Peyer's patch (tissue), 4 donors: ENCODE data around the gene PIK3R3. TPM values are rescaled to one million over a fixed set of nuclear protein-coding genes. Genes with fewer than 3 reads are reported as not detected.
"Not testable (repeated sequence)": the region's sequence is repeated elsewhere in the genome, so short reads cannot be mapped to it uniquely, and the experiment has no call there.

Source experiments
- DNase-seq, 3 donors: peaks; one replicate each; pipeline ENCODE4 v3.0.0-alpha.2; 2017 to 2019
- H3K27ac ChIP-seq, 4 donors: fragments of 200-600 bp; sonication (generic); one replicate each; pipeline ENCODE4 v1.5.1; 2016 to 2019
- H3K27me3 ChIP-seq, 2 donors: fragments of 200-600 bp; sonication (generic); one replicate each; pipeline ENCODE4 v1.5.1; 2019
- H3K36me3 ChIP-seq, 3 donors: fragments of 200-600 bp; sonication (generic); one replicate each; pipeline ENCODE4 v1.5.1; 2016 to 2019
- H3K4me1 ChIP-seq, 4 donors: fragments of 200-600 bp; sonication (generic); one replicate each; pipeline ENCODE4 v1.5.1; 2016 to 2019
- H3K4me3 ChIP-seq, 4 donors: fragments of 200-600 bp; sonication (generic); 1 replicate in 3 of 4; 2 replicates in 1 of 4; pipeline ENCODE4 v1.5.1; 2016 to 2019; ENCODE audit warnings: mild to moderate bottlenecking in 1 of 4
- H3K9me3 ChIP-seq, 4 donors: fragments of 200-600 bp; sonication (generic); one replicate each; pipeline ENCODE4 v1.5.1; 2016 to 2019; ENCODE audit warnings: mild to moderate bottlenecking in 1 of 4
- CTCF ChIP-seq, 6 experiments: fragments of 450-650 bp in 4 of 6; fragments of 200-600 bp in 2 of 6; sonication (generic) in 1 of 6; IDR thresholded peaks; one replicate each; pipeline ENCODE4 v1.5.1; 2017 to 2019; ENCODE audit warnings: antibody characterized with exemption in 6 of 6, mild to moderate bottlenecking in 3 of 6, moderate library complexity in 1 of 6
- POLR2A ChIP-seq, 2 donors: fragments of 450-650 bp; IDR thresholded peaks; one replicate each; pipeline ENCODE4 v1.5.1; 2017; ENCODE audit warnings: antibody characterized with exemption in 2 of 2, mild to moderate bottlenecking in 2 of 2, moderate library complexity in 2 of 2
- total RNA-seq, 4 donors: library from RNA; depleted of rRNA; stranded (reverse); fragments of >200 nt; gene quantifications; one replicate each; pipeline ENCODE4 v1.1.0, GENCODE V29; 2016

PIK3R3 gene
- total RNA-seq, 4 donors from 2014 or later = 2.8 to 12.4 (median 6.4) TPM

GRCh38 chr1:46099215-46099614, 33.2 kb downstream of the PIK3R3 start:
- H3K27ac ChIP-seq = no peak overlapping the region
- no peak for DNase-seq
- no peak overlapping the region for H3K4me3 ChIP-seq
- H3K36me3 ChIP-seq = no peaks in the 10 kb centered on the region
- no peaks in the 10 kb centered on the region for H3K4me1 ChIP-seq
- TF ChIP-seq POLR2A (IDR thresholded peaks at IDR 0.05) (no peak), CTCF (IDR thresholded peaks at IDR 0.05) (no peak)
- H3K27me3 ChIP-seq = no peaks in the 10 kb centered on the region
- H3K9me3 ChIP-seq = no peaks in the 10 kb centered on the region

DNA sequence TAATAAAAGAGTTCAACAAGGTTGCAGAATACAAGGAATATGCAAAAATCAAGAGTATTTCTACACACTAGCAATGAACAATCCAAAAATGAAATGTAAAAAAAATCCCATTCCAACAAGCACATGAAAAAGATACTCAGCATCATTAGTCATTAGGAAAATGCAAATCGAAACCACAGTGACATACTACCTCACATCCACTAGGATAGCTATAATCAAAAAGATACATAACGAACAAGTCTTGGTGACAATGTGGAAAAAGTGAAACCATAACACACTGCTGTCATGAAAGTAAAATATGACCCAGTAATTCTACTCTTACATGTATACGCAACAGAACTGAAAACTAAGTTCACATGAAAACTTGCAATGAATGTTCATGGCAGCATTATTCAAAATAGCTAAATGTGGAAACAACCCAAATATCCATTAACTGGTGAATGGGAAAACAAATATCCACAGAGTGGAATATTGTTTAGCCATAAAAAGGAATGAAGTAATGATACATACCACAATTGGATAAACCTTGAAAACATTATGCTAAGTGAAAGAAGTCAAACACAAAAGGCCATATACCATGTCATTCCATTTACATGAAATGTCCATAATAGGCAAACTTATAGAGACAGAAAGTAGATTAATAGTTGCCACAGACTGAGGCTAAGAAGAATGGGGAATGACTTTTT, 34.3 kb downstream of the PIK3R3 start:
- DNase-seq = no peak
- TF ChIP-seq POLR2A (IDR thresholded peaks at IDR 0.05) = no peak
- TF ChIP-seq CTCF (IDR thresholded peaks at IDR 0.05) = no peak
- no peak overlapping the region for H3K27ac ChIP-seq
- H3K4me1 ChIP-seq = no peaks in the 10 kb centered on the region
- H3K36me3 ChIP-seq = no peaks in the 10 kb centered on the region
- H3K4me3 ChIP-seq = no peak overlapping the region
- H3K9me3 ChIP-seq = no peaks in the 10 kb centered on the region
- no peaks in the 10 kb centered on the region for H3K27me3 ChIP-seq

GRCh38 chr1:46097149-46097472, 35.3 kb downstream of the PIK3R3 start:
- Histone ChIP-seq H3K27ac (no peak overlapping the region), H3K27me3 (no peaks in the 10 kb centered on the region), H3K4me3 (no peak overlapping the region), H3K9me3 (no peaks in the 10 kb centered on the region), H3K4me1 (no peaks in the 10 kb centered on the region), H3K36me3 (no peaks in the 10 kb centered on the region)
- no peak for DNase-seq
- TF ChIP-seq POLR2A (IDR thresholded peaks at IDR 0.05) (no peak), CTCF (IDR thresholded peaks at IDR 0.05) (no peak)

- no peaks in the 10 kb centered on the region for H3K27me3 ChIP-seq
- H3K9me3 ChIP-seq = no peaks in the 10 kb centered on the region
- TF ChIP-seq CTCF (IDR thresholded peaks at IDR 0.05) (no peak), POLR2A (IDR thresholded peaks at IDR 0.05) (no peak)
- H3K4me1 ChIP-seq = no peaks in the 10 kb centered on the region
- H3K4me3 ChIP-seq = no peak overlapping the region
- no peaks in the 10 kb centered on the region for H3K36me3 ChIP-seq
- no peak for DNase-seq
- no peak overlapping the region for H3K27ac ChIP-seq
Observed at GRCh38 chr1:46096269-46097148, 35.9 kb downstream of the PIK3R3 start.

- not testable (repeated sequence) for H3K27ac ChIP-seq, H3K36me3 ChIP-seq, H3K9me3 ChIP-seq, H3K27me3 ChIP-seq, H3K4me3 ChIP-seq, H3K4me1 ChIP-seq, DNase-seq
Observed at GRCh38 chr1:46095110-46095509, 37.3 kb downstream of the PIK3R3 start.

- TF ChIP-seq CTCF (IDR thresholded peaks at IDR 0.05) = no peak
- TF ChIP-seq POLR2A (IDR thresholded peaks at IDR 0.05) = no peak
- DNase-seq = no peak
- no peaks in the 10 kb centered on the region for H3K36me3 ChIP-seq
- H3K4me1 ChIP-seq = no peaks in the 10 kb centered on the region
- no peak overlapping the region for H3K27ac ChIP-seq
- no peaks in the 10 kb centered on the region for H3K9me3 ChIP-seq
- H3K4me3 ChIP-seq = no peak overlapping the region
- H3K27me3 ChIP-seq = no peaks in the 10 kb centered on the region
Observed at GRCh38 chr1:46094471-46095005, 37.9 kb downstream of the PIK3R3 start.

DNA sequence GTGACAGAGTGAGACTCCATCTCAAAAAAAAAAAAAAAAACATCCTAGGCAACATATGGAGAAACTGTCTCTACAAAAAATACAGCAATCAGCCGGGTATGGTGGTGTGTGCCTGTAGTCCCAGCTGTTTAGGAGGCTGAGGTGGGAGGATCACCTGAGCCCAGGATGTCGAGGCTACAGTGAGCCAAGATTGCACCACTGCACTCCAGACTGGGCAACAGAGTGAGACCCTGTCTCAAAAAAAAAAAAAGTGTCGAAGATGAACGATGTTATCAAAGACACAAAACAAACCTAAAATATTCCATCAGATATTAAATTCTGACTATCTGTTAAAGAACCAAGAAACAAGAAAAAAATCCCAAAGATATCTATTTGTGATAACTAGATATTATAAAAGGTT, 38.6 kb downstream of the PIK3R3 start:
- H3K27me3 ChIP-seq, H3K9me3 ChIP-seq, H3K4me1 ChIP-seq, H3K27ac ChIP-seq, H3K36me3 ChIP-seq, H3K4me3 ChIP-seq, DNase-seq: not testable (repeated sequence)
